Measurements from ENCODE around the gene RPL36.
"Not testable (repeated sequence)": the region's sequence is repeated elsewhere in the genome, so short reads cannot be mapped to it uniquely, and the experiment has no call there.

RPL36 gene

DNA sequence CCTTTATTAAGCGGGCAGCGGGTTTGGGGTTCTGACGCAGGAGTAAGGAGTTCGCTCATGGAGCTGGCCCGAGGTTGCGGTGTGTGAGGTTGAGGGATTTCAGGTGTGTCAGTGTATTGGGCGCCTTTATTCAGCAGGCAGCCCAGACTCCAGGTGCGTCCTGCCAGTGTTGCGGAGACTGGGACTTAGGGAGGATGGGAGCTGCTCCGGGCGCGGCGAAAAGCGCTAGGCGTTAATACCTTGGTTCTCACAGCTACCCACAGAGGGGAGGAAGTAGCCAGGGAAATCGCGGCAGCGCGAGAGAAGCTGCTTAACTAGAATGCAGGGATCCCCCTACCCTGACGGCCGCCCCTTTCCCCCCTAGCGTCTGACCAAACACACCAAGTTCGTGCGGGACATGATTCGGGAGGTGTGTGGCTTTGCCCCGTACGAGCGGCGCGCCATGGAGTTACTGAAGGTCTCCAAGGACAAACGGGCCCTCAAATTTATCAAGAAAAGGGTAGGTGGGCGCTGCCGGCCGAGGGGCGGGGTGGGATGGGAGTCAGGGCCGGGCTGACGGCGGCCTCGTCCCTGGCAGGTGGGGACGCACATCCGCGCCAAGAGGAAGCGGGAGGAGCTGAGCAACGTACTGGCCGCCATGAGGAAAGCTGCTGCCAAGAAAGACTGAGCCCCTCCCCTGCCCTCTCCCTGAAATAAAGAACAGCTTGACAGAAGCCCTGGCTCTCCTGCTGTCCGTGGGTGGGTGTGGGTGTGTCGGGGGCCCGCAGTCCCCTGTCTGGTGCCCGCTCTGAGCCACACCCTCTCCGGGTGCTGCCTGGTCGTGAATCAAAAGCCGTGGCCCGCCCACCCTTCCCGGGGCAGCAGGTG, 1.1 kb downstream of the RPL36 start:
- DNase-seq (ENCODE audit: low read depth in 2 of 2) = no peak

DNA sequence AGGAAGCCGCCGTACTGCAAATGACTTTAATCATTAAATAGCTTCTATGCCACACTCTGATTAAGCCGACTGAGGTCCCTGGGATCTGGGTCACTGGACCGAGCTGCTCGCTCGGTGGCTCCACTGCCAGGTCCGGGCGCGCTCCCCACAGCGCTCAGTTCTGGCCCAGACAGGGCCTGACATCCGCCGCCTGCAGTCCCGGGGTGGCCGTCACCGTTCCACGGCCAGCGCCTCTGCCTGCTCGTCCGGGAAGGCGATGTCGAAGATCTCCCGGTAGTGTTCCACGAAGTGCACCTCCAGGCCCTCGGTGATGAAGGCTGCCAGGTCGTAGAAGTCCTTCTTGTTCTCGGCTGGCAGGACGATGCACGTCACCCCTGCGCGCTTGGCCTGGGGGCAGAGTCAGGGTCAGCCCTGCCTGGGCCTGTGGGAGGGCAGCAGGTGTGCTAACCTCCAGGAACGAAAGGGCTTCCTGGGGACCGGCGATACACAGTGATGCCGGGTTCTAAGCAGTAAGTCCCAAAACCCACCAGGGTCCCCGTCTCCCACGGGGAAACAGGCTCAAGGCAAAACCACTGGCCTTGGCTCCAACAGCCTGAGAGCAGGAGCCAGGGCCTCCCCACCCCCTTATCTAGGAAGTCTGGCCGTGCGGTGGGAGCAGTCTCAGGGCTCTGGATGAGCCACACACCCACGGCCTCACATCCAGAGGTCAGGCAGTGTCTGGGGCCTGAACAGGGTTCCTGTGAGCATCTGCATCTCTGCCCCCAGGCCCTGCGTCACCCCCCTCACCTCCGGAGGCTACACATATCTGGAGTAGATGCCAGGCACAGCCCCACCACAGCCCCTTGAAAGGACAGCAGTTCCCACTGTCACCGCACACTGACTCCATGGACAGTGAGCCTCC, 2.0 kb downstream of the RPL36 start:
- DNase-seq (ENCODE audit: low read depth in 2 of 2) = no peak

DNA sequence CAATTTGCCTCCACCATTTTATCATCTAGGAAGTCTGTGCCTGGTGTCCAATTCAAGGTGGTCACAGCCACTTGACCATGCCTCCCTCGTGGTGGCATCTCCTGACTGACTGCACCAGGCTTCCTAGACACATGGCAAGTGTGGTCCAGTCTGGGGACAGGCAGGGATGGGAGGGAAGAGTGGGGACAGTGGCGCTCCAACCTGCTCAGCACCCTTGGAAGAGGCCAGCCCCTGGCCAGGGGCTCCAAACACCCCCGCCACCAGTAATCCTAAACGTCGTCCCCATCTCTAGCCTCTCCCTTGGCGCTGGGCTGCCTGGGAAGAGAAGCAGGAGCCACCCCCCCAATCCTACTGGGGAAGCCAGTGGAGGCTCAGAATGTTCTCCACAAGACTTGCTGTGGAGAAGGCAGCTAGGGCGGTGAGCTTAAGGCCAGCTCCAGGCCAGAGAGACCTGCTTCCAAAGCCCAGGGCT, 2.7 kb downstream of the RPL36 start:
- no peak for DNase-seq (ENCODE audit: low read depth in 2 of 2)

DNA sequence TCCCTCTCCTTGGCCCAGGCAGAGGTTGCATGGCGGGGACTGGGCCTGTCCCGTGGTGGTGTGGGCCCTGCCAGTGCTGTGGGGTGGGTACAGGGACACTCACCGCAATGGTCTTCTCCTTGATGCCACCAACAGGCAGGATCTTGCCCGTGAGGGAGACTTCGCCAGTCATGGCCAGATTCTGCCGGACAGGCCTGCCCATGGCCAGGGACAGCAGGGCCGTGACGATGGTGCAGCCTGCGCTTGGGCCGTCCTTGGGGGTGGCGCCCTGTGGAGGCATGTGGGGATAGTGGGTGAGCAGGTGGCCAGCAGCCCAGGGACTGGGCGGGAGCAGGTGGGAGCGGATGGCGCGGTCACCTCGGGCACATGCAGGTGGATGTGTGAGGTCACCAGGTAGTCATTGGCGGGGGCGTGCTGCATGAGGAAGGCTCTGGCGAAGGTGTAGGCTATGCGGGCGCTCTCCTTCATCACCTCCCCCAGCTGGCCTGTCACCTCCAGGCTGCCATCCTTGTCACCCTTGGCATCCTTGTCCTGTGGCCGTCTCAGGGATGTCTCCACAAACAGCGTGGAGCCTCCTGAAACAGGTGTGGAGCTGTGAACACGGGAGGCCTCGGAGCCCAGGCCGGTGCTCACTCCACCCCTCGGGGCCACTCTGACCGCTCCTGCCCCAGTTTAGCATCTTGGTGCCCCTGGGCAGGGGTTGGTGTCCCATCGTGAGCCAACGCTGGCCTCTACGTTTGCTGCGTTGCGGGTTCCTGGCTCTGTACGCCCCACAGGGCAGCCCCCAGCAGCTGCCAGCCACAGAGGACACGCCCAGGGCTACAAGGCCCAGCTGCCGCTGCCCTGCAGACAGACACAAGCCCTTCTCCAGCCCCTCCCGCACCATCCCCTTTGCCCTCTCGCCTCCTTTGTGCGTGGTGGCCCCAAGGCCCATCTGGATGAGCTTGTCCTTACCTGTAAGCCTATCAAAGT, 3.4 kb downstream of the RPL36 start:
- no peak for DNase-seq (ENCODE audit: low read depth in 2 of 2)

DNA sequence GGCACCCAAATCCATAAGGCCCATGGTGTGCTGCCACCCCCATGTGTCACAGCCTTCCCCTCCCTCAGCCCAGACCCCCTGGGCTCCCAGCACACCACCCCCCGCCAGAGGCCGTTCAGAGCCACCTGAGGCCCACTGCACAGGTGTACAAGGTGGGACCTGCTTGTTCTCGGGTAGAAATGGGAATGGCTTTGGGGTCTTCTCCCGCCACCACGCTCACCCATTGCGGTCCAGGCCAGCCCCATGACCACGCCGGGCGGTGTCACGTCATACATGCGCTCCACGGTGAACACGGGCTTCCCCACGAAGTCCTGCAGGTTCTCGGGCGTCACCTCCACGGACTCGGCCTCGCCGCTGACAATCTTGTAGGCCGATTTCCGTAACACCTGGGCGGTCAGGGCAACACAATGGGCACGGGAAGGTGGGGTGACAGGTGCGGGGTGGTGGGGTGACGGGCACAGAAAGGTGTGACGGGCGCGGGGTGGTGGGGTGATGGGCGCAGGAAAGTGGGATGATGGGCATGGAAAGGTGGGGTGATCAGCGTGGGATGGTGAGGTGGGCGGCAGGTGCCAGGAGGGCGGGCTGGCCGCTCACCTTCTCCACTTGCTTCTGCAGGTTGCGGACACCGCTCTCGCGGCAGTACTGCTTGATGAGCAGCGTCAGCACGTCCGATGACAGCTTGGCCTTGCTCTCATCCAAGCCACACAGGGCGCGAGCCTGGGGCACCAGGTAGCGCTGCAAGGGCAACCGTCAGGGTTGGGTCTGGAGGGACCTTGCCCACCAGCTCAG, 4.3 kb downstream of the RPL36 start:
- no peak for DNase-seq (ENCODE audit: low read depth in 2 of 2)

DNA sequence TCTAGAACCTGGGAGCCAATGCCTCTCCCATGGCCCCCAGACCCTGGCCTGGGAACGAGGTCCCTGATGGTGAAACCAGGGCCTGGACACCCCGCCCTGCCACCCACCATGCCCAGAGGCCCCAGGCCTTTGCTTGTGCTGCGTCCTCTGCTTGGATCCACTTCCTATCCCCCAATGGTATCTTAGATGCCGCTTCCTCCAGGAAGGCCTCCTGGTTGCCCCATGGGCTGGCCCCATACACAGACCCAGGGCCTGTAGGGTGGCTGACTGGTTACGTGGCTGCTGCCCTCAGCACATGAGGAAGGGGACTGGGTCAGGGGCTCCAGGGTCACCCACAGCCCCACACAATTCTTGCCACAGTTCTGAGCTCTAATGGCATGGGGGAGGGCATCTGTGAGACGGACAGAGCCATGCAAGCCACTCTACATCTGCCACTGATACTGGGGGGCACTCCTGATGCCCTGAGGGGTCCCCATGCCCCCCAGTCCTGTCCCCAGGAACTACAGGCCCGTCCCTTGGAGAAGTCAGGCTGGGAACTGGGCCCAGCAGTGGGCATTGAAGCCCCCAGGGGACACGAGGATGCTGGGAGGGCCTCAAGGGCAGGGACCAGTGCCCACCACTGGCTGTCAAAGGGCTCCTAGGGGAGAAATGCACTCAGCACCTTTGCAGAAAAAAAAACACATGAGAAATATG, 5.0 kb downstream of the RPL36 start:
- DNase-seq (ENCODE audit: low read depth in 2 of 2) = no peak

DNA sequence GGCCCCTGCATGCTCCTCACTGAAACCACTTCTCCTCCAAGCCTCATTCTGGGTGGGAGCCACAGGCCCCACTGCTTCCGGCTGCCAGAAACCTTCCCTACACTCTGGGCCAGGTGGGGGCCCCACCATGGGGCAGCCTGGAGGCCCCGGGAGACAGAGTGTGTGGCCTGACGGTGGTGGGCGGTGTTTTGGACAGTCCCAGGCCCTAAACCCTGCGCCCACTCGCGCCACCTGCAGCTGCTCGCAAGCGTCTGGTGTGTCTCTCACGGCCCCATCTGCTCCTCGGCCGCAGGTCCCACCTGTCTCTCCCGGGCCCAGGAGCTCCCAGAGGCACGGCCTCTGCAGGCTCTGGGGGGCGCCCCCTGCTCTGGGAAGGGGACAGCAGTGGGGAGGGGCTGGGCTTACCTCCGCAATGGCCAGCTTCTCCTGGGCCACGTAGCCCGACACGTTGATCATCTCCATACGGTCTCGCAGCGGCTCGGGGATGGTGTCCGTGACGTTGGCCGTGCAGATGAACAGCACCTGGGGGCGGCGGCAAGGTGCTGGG, 5.6 kb downstream of the RPL36 start:
- no peak for DNase-seq (ENCODE audit: low read depth in 2 of 2)

DNA sequence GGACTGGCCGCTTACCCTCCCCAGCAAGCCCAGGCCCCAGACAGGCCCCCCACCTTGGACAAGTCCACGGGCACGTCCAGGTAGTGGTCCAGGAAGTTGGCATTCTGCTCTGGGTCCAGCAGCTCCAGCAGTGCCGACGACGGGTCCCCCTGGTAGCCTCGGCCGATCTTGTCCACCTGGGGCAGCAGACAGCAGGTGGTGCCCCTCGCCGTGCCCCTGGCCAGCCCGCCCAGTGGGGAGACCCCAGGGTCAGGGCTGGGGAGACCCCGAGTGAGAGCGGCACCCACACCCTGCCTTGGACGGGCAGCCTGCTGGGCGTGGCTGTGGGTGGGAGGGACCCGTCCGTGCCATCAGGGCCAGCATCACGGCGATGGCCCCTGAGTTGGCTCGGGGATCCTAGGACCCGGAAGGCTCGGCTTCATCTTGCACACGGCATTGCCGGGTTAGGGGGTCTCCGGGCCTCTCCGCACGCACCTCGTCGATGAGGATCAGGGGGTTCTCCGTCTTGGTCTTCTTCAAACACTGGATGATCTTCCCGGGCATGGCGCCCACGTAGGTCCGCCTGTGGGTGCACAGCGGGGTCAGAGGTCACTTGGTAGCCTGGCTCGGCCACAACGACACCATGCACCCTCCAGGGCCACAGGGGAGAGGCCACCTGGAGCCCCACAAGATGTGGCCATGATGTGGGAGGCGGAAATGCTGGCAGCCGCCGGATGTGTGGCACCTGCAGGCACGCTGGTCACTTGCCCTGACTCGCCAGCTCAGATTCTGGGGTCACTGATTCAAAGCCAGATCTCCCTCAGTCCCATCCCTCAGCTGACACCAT, 6.3 kb downstream of the RPL36 start:
- DNase-seq (ENCODE audit: low read depth in 2 of 2) = no peak

DNA sequence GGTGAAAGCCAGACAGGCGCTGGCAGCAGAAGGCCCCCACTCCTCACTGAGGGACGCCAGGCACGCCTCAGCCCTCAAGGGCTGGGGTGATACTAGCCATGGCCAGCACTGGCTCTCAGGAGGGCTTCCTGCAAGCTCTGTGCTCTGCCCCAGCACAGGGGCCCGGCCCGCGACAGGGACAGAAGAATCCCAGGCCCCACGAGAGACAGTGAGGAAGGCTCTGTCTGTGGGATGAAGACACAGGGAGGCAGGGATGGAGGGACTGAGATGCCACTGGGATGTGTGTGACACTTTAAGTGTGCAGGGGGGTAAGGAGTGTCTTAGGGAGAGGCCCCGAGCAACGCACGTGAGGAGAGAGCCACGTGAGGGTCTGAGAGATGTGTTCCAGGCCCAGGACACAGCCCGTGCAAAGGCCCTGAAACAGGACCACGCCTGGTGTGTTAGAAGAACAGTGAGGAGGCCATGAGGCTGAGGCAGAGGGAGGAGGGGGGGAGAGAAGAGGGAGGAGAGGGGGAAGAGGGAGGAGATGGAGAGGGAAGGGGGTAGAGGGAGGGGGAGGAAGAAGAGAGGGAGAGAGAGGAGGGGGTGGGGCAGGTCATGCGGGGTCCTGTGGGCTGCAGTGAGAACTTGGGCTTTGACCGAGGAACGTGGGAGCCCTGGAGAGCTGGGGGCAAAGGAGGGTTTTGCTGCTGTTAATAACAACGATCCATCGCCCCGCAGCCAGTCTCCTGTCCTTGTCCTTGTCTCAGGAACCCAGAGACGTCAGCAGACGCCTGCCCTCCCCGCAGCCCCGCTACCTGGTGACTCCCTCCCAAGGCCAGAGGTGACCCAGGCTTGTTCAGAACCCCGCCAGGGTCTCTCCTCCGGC, 7.2 kb downstream of the RPL36 start:
- no peak for DNase-seq (ENCODE audit: low read depth in 2 of 2)

DNA sequence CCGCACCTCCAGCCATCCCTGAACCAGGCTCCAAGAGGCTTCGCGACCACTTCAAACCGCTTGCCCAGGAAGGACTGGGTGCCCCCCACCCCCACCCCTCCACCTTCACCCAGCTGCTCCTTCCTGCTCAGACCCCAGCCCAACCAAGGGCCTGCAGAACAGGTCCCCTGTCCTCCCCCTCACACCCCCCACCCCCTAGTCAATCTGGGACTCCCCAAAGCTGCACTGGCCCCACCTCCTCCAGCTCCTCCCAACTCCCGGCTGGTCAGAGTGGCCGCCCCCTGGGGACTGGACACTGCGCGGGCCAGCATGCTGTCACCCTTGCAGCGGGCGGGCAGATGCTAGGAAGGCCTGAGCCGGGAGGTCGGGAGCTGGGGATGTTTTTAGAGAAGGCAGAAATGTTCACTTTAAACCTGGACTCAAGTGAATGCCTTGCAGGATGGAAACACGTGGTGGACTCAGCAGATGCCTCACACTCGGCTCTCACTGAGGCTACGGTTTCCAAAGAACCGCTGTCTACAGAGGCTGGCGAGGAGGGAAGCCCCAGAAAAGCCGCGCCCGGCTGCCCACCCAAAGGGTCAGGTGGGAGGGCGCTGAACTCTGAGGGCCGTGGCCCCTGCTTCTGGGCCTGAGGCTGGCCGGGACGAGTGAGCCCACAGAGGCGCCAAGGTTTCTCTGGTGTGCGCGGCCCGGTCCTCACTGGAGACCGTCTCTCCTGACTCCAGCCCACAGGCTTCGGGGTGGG, 8.0 kb downstream of the RPL36 start:
- DNase-seq (ENCODE audit: low read depth in 2 of 2) = no peak

DNA sequence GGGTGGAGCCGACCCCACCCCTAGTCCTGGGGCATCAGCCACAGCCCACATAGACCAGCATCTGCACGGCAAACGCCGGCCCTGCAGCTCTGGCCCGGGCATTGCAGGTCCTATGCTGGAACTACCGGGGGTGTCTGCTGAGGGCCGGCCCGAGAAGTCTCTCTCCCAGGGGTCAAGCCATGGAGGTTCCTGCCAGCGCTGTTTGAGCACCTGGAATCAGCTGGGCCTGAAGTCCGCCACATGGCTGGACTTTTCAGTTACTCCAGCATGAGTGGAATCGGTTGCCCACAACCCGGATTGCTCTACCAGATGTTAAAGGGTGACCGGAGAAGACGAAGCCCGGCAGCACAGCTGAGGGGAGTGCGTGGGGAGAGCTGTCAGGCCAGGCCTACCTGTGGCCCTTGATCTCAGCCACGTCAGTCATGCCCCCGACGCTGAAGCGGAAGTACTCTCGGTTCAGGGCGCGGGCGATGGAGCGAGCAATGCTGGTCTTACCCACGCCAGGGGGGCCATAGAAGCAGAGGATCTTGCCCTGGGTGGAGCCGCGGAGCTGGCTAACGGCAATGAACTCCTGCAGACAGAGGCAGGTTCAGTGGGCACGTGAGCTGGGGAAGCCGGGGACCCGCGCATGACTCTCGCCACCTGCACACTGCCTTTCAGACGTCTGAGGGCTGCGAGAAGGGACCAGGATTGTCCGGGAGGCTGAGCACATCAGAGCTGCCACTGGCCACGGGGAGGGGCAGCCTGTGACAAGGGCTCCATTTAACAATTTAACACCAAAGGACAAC, 8.7 kb downstream of the RPL36 start:
- no peak for DNase-seq (ENCODE audit: low read depth in 2 of 2)

DNA sequence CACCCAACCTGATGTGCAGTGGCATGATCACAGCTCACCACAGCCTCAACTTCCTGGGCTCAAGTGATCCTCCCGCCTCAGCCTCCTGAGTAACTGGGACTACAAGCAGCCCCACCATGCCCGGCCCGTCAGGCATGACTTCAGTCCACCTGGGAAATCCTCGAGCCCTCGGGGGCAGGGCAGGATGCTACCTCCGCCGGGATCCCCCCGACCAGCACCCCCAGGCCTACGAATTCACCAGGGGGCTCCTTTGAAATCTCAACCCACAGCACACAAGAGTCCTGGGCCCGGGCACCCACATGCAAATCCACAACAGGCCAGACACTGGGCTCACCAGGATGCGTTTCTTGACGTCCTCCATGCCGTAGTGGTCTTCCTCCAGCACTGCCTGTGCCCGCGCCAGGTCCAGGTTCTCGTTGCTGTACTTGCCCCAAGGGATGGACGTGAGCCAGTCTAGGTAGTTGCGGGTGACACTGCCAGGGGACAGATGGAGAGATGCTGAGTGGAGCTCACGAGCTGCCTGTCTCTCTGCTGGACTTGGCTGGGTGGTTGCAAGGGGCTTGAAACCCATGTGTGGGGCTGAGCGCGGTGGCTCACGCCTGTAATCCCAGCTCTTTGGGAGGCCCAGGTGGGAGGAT, 10.5 kb downstream of the RPL36 start:
- no peak for DNase-seq (ENCODE audit: low read depth in 2 of 2)

DNA sequence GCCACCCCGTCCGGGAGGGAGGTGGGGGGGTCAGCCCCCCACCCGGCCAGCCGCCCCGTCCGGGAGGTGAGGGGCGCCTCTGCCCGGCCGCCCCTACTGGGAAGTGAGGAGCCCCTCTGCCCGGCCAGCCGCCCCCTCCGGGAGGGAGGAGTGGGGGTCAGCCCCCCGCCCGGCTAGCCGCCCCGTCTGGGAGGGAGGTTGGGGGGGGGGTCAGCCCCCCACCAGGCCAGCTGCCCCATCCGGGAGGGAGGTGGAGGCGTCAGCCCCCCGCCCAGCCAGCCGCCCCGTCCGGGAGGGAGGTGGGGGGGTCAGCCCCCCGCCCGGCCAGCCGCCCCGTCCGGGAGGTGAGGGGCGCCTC, 11.9 kb downstream of the RPL36 start:
- DNase-seq (ENCODE audit: low read depth in 2 of 2) = not testable (repeated sequence)

DNA sequence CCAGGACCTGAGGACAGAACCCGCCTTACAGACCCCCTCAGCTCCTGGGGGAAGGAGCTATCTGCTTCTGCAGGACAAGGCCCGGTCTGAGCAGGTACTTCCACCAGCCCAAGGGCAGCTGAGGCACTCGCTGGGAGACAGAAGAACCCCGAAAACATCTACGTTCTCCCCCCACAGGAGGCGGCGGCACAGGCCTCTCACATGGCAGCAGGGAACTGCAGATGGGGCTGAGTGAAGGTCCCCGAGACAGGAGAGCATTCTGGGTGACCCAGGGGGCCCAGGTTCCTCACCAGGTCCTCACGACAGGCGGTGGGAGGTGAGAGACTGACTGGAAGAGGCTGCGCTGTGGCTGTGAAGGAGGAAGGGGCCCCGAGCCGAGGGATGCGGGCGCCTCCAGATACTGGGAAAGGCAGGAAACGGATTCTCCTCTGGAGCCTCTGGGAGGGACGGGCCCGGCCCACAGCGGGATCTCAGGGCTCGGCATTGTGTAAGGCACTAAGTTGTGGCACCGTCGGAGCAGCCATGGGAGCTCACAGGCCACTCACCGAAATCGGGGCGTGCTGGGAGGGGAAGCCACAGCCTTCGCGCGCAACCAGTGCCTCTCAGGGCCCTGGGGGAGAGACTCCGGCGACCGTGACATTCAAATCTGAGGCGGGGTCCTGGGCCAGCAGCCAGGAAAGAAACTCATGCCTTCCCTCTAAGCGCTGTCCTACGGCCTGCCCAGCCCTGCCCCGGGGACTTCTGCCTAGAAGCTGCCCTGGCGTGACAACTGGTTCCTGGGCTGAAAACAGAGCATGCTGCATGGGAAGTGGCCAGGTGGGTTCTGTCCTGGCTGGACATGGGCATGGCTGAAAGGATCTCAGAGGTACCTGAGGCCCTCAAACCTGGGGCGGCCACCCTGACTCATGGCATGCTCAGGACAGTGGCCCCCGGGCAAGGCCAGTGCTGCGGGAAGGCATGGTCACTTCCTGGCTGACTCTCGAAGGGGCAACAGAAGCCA, 14.0 kb downstream of the RPL36 start:
- DNase-seq (ENCODE audit: low read depth in 2 of 2) = no peak

DNA sequence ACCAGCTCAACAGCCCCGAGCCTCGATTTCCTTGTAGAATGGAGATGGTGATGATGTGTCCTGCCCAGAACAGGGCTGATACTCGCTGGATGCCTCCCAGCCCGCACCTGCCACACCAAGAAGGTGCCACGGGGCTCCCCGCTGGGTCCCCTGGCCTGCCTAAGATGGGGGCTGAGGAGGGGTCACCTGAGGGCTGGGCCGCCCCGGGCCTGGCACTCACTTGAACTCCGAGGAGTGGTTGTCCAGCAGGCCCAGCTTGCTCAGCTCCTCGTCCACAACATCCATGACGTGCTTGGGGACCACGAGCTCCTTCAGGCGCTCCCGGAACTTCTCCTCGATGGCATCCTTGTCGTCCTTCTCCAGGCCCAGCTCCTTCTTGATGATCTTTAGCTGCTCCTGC, 15.5 kb downstream of the RPL36 start:
- DNase-seq (ENCODE audit: low read depth in 2 of 2) = no peak
